Gastrocnemius medialis (tissue), 4 donors: ENCODE measurements around the gene MEPE.

Source experiments
- CTCF ChIP-seq, 5 experiments: fragments of 450-650 bp in 3 of 5; fragments of 200-600 bp in 2 of 5; sonication (generic) in 2 of 5; IDR thresholded peaks in 4 of 5; conservative IDR thresholded peaks in 1 of 5; 1 replicate in 4 of 5; 2 replicates in 1 of 5; pipeline ENCODE4 v1.5.1; 2016 to 2019; ENCODE audit warnings: antibody characterized with exemption in 5 of 5, mild to moderate bottlenecking in 3 of 5, moderate library complexity in 3 of 5
- POLR2A ChIP-seq, 2 donors: fragments of 450-650 bp; IDR thresholded peaks; one replicate each; pipeline ENCODE4 v1.6.1; 2017; ENCODE audit warnings: antibody characterized with exemption in 2 of 2, mild to moderate bottlenecking in 2 of 2, moderate library complexity in 2 of 2

GRCh38 chr4:87844452-87844851, 11.7 kb downstream of the MEPE start:
- no peak for TF ChIP-seq CTCF (IDR thresholded peaks at IDR 0.05 in 4 of 5, conservative IDR thresholded peaks at IDR 0.05 in 1 of 5)
- no peak for TF ChIP-seq POLR2A (IDR thresholded peaks at IDR 0.05)
